HepG2 (cell line): ENCODE measurements around the gene RBM12. TPM values are rescaled to one million over a fixed set of nuclear protein-coding genes. Genes with fewer than 3 reads are reported as not detected.
A peak's percentile ranks its signal among the peaks of the same experiment; 100 is the strongest.

Source experiments
- GATAD2A ChIP-seq: IDR thresholded peaks from 2 replicates; pipeline ENCODE4 v1.6.1; 2016
- HNRNPL ChIP-seq: fragments of 200-400 bp; formaldehyde crosslinking; IDR thresholded peaks from 2 replicates; pipeline ENCODE4 v1.6.1; 2017; ENCODE audit warnings: mild to moderate bottlenecking, low read depth, low read length
- MIER2 ChIP-seq: IDR thresholded peaks from 2 replicates; pipeline ENCODE4 v1.6.1; 2016; ENCODE audit warnings: missing biosample characterization, missing genetic modification reagents
- NFATC3 ChIP-seq: sonication (generic); formaldehyde crosslinking; IDR thresholded peaks from 2 replicates; pipeline ENCODE4 v1.5.1; 2020; ENCODE audit warnings: mild to moderate bottlenecking, missing genetic modification reagents
- RBM39 ChIP-seq: fragments of 200-400 bp; formaldehyde crosslinking; IDR thresholded peaks from one replicate; pipeline ENCODE4 v1.6.1; 2018; ENCODE audit warnings: antibody characterized with exemption, mild to moderate bottlenecking, low read depth, low read length; ENCODE audit not compliant: poor library complexity, severe bottlenecking
- TMF1 ChIP-seq: sonication (generic); formaldehyde crosslinking; IDR thresholded peaks from 2 replicates; pipeline ENCODE4 v1.8.1; 2022; ENCODE audit warnings: low read depth, missing genetic modification reagents
- ZFP36 ChIP-seq: fragments of 150-350 bp; IDR thresholded peaks from 2 replicates; pipeline ENCODE4 v1.6.1; 2018; ENCODE audit warnings: borderline replicate concordance, low read length, low read depth; ENCODE audit not compliant: partially characterized antibody
- ZNF329 ChIP-seq: sonication (generic); formaldehyde crosslinking; IDR thresholded peaks from 2 replicates; pipeline ENCODE4 v1.9.0; 2021; ENCODE audit warnings: low read depth, mild to moderate bottlenecking, missing genetic modification reagents
- ZNF33A ChIP-seq: sonication (generic); formaldehyde crosslinking; IDR thresholded peaks from 2 replicates; pipeline ENCODE4 v1.5.1; 2020; ENCODE audit warnings: missing genetic modification reagents, mild to moderate bottlenecking, moderate library complexity, borderline replicate concordance
- ZNF367 ChIP-seq: sonication (generic); formaldehyde crosslinking; IDR thresholded peaks from 2 replicates; pipeline ENCODE4 v1.4.0; 2020; ENCODE audit warnings: missing genetic modification reagents, borderline replicate concordance
- ZNF501 ChIP-seq: sonication (generic); formaldehyde crosslinking; IDR thresholded peaks from 2 replicates; pipeline ENCODE4 v1.5.1; 2020; ENCODE audit warnings: mild to moderate bottlenecking, moderate library complexity, missing genetic modification reagents
- ZNF724P ChIP-seq: sonication (generic); formaldehyde crosslinking; IDR thresholded peaks from 2 replicates; pipeline ENCODE4 v1.8.0; 2022; ENCODE audit warnings: missing genetic modification reagents, borderline replicate concordance
- polyA plus RNA-seq, 8 experiments: library from polyadenylated mRNA; depleted of rRNA in 3 of 8; stranded (reverse) in 7 of 8; unstranded in 1 of 8; fragments of >200 nt; fragmentation: Illumina TruSeq in 4 of 8; extraction: Trizol in 4 of 8; gene quantifications; 2 replicates each; pipeline versions ENCODE4 v1.2.1 to v1.2.3, GENCODE V29; 2011 to 2016; ENCODE audit warnings: low read depth in 4 of 8, missing spikeins in 1 of 8, mixed read lengths in 1 of 8; ENCODE audit not compliant: insufficient read depth in 1 of 8
- total RNA-seq, 5 experiments: library from RNA; depleted of rRNA; stranded (reverse); fragments of >200 nt; fragmentation: Illumina TruSeq; extraction: Trizol; gene quantifications; 2 replicates each; pipeline ENCODE4 v1.2.3, GENCODE V29; 2016; ENCODE audit warnings: low read depth in 1 of 5
- TF ChIP-seq, protein P1 (sequence below): sonication (generic); formaldehyde crosslinking; IDR thresholded peaks from 2 replicates; pipeline ENCODE4 v1.5.0; 2020; ENCODE audit warnings: missing genetic modification reagents
- TF ChIP-seq, protein P2 (sequence below): sonication (generic); formaldehyde crosslinking; IDR thresholded peaks from 2 replicates; pipeline ENCODE4 v1.4.0; 2020; ENCODE audit warnings: mild to moderate bottlenecking, missing genetic modification reagents
- TF ChIP-seq, protein P3 (sequence below): sonication (generic); formaldehyde crosslinking; IDR thresholded peaks from 2 replicates; pipeline ENCODE4 v1.9.0; 2021; ENCODE audit warnings: missing genetic modification reagents, borderline replicate concordance
- TF ChIP-seq, protein P4 (sequence below): sonication (generic); formaldehyde crosslinking; conservative IDR thresholded peaks from 2 replicates; pipeline ENCODE4 v1.4.0; 2020; ENCODE audit warnings: missing genetic modification reagents
- TF ChIP-seq, protein P5 (sequence below), 2 experiments: IDR thresholded peaks; 2 replicates each; pipeline ENCODE4 v1.6.1; 2011 to 2012; ENCODE audit warnings: low read length in 2 of 2, borderline replicate concordance in 1 of 2, low read depth in 1 of 2, mild to moderate bottlenecking in 1 of 2, moderate library complexity in 1 of 2

The RBM12 gene
- total and polyA plus RNA-seq, 2 of the 13 experiments (the other 11 are each of a cell fraction or from before 2014, with no cell fraction given): 97.9 to 104 TPM

DNA sequence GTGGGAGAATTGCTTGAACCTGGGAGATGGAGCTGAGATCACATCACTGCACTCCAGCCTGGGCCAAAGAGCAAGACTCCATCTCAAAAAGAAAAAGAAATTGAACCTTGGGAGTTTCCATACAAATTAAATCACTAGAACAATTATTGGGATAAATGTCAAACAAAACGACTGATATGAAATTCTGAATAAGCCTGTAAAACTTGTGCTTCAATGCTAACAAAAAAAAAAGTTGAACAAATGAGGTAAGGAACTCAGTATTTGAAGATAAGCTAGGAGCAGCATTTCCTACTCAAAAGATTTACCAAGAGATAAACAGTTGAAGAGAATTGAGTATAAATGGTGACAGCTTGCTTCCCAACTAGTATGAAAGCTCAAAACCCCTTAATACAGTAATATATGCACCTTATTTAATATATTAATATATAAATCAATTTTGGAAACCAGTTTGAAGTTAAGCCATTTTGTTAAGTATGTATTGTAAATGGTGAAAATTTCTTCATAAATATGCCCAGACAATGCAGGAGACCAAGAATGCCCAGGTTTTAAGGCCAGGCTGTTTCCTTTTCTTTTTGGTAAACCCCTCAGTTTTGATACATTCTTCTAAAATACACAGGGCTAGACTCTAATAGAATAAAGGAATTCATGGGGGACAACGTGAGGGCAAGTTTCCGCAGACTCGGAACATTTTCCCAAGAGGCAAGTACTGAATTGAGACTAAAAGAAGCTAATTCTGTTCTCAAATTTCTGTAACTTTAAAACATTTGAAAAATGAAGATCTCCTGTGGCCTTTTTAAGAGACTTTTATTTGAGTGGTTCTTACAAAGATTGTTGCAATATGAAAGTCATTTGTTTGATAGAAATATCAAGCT lies 38.4 kb upstream of the RBM12 start (continued):
- no peak for TF ChIP-seq ZNF367
- no peak for TF ChIP-seq ZNF724P (CRISPR knock-in tag)
- no peak for TF ChIP-seq ZFP36
- no peak for TF ChIP-seq TMF1 (CRISPR knock-in tag)
- no peak for TF ChIP-seq ZNF329 (CRISPR knock-in tag)
- TF ChIP-seq, protein P1, sequence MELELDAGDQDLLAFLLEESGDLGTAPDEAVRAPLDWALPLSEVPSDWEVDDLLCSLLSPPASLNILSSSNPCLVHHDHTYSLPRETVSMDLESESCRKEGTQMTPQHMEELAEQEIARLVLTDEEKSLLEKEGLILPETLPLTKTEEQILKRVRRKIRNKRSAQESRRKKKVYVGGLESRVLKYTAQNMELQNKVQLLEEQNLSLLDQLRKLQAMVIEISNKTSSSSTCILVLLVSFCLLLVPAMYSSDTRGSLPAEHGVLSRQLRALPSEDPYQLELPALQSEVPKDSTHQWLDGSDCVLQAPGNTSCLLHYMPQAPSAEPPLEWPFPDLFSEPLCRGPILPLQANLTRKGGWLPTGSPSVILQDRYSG (CRISPR knock-in tag): no peak
- TF ChIP-seq, protein P2, sequence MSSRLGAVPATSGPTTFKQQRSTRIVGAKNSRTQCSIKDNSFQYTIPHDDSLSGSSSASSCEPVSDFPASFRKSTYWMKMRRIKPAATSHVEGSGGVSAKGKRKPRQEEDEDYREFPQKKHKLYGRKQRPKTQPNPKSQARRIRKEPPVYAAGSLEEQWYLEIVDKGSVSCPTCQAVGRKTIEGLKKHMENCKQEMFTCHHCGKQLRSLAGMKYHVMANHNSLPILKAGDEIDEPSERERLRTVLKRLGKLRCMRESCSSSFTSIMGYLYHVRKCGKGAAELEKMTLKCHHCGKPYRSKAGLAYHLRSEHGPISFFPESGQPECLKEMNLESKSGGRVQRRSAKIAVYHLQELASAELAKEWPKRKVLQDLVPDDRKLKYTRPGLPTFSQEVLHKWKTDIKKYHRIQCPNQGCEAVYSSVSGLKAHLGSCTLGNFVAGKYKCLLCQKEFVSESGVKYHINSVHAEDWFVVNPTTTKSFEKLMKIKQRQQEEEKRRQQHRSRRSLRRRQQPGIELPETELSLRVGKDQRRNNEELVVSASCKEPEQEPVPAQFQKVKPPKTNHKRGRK (CRISPR knock-in tag): no peak
- TF ChIP-seq, protein P3, sequence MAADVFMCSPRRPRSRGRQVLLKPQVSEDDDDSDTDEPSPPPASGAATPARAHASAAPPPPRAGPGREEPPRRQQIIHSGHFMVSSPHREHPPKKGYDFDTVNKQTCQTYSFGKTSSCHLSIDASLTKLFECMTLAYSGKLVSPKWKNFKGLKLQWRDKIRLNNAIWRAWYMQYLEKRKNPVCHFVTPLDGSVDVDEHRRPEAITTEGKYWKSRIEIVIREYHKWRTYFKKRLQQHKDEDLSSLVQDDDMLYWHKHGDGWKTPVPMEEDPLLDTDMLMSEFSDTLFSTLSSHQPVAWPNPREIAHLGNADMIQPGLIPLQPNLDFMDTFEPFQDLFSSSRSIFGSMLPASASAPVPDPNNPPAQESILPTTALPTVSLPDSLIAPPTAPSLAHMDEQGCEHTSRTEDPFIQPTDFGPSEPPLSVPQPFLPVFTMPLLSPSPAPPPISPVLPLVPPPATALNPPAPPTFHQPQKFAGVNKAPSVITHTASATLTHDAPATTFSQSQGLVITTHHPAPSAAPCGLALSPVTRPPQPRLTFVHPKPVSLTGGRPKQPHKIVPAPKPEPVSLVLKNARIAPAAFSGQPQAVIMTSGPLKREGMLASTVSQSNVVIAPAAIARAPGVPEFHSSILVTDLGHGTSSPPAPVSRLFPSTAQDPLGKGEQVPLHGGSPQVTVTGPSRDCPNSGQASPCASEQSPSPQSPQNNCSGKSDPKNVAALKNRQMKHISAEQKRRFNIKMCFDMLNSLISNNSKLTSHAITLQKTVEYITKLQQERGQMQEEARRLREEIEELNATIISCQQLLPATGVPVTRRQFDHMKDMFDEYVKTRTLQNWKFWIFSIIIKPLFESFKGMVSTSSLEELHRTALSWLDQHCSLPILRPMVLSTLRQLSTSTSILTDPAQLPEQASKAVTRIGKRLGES (CRISPR knock-in tag): no peak
- no peak for TF ChIP-seq GATAD2A (CRISPR knock-in tag)
- 0 out of 2 replicates have a peak, but pooled peaks have one; percentile 30 for TF ChIP-seq HNRNPL
- TF ChIP-seq NFATC3: no peak
- no peak for TF ChIP-seq ZNF501 (CRISPR knock-in tag)
- no peak for TF ChIP-seq MIER2
- TF ChIP-seq RBM39: no peak
- no peak for TF ChIP-seq ZNF33A (CRISPR knock-in tag)
- TF ChIP-seq, protein P4, sequence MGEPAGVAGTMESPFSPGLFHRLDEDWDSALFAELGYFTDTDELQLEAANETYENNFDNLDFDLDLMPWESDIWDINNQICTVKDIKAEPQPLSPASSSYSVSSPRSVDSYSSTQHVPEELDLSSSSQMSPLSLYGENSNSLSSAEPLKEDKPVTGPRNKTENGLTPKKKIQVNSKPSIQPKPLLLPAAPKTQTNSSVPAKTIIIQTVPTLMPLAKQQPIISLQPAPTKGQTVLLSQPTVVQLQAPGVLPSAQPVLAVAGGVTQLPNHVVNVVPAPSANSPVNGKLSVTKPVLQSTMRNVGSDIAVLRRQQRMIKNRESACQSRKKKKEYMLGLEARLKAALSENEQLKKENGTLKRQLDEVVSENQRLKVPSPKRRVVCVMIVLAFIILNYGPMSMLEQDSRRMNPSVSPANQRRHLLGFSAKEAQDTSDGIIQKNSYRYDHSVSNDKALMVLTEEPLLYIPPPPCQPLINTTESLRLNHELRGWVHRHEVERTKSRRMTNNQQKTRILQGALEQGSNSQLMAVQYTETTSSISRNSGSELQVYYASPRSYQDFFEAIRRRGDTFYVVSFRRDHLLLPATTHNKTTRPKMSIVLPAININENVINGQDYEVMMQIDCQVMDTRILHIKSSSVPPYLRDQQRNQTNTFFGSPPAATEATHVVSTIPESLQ (CRISPR knock-in tag): no peak; the same call in 1 of the 2 replicates
- TF ChIP-seq, protein P5, sequence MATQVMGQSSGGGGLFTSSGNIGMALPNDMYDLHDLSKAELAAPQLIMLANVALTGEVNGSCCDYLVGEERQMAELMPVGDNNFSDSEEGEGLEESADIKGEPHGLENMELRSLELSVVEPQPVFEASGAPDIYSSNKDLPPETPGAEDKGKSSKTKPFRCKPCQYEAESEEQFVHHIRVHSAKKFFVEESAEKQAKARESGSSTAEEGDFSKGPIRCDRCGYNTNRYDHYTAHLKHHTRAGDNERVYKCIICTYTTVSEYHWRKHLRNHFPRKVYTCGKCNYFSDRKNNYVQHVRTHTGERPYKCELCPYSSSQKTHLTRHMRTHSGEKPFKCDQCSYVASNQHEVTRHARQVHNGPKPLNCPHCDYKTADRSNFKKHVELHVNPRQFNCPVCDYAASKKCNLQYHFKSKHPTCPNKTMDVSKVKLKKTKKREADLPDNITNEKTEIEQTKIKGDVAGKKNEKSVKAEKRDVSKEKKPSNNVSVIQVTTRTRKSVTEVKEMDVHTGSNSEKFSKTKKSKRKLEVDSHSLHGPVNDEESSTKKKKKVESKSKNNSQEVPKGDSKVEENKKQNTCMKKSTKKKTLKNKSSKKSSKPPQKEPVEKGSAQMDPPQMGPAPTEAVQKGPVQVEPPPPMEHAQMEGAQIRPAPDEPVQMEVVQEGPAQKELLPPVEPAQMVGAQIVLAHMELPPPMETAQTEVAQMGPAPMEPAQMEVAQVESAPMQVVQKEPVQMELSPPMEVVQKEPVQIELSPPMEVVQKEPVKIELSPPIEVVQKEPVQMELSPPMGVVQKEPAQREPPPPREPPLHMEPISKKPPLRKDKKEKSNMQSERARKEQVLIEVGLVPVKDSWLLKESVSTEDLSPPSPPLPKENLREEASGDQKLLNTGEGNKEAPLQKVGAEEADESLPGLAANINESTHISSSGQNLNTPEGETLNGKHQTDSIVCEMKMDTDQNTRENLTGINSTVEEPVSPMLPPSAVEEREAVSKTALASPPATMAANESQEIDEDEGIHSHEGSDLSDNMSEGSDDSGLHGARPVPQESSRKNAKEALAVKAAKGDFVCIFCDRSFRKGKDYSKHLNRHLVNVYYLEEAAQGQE (IDR thresholded peaks at IDR 0.05; ENCODE audit: borderline replicate concordance in 1 of 2, low read depth in 1 of 2, low read length in 2 of 2): no peak
